ENCODE results near the gene MYPOP.

MYPOP gene

GRCh38 chr19:45922281-45922680 is 19.9 kb upstream of the MYPOP start:
- Histone ChIP-seq H3K18ac (ENCODE audit: low read length) (peak overlapping the region; percentile 51), H2BK120ac (ENCODE audit: low read depth, low read length) (no peak overlapping the region), H3K4me3 (ENCODE audit: low read length in 2 of 2) (no peak overlapping the region), H2BK15ac (ENCODE audit: low read length) (peak overlapping the region; percentile 1), H4K91ac (ENCODE audit: low read depth, low read length, poor library complexity) (no peak overlapping the region), H3K4me2 (ENCODE audit: insufficient read depth, low read length, poor library complexity, severe bottlenecking) (no peak overlapping the region), H2AFZ (ENCODE audit: low read length) (peak overlapping the region; percentile 67), H2BK12ac (ENCODE audit: low read length) (peak overlapping the region; percentile 46), H3K79me1 (ENCODE audit: low read depth, low read length) (no peaks in the 10 kb centered on the region), H2AK5ac (ENCODE audit: low read depth, low read length) (no peak overlapping the region), H3K9ac (ENCODE audit: low read depth, low read length, poor library complexity) (peak overlapping the region; percentile 50), H3K23ac (ENCODE audit: low read depth, low read length, poor library complexity) (no peak overlapping the region), H3K4ac (ENCODE audit: low read length) (no peak overlapping the region), H4K8ac (ENCODE audit: low read depth, low read length) (no peak overlapping the region), H3K27ac (replicated peaks; ENCODE audit: low read length) (no peak overlapping the region), H2BK5ac (ENCODE audit: low read length) (no peak overlapping the region), H3K9me3 (replicated peaks in 1 of 2; ENCODE audit: control insufficient read depth in 2 of 2, insufficient read depth in 1 of 2, low read depth in 1 of 2, low read length in 2 of 2) (peaks cover 0 to 3% of the 10 kb centered on the region in 2 donors), H3K4me1 (ENCODE audit: control insufficient read depth in 2 of 2, insufficient read depth in 1 of 2, low read depth in 1 of 2, low read length in 2 of 2) (peaks cover 11% of the 10 kb centered on the region in 2 donors), H3K27me3 (ENCODE audit: control insufficient read depth in 3 of 3, insufficient read depth in 3 of 3, low read depth in 1 of 3, low read length in 3 of 3) (no peaks in the 10 kb centered on the region), H3K14ac (ENCODE audit: low read length) (no peak overlapping the region), H3K36me3 (replicated peaks in 1 of 2; ENCODE audit: control insufficient read depth in 2 of 2, insufficient read depth in 2 of 2, low read length in 2 of 2) (no peaks in the 10 kb centered on the region)
- no CpG with 5 or more reads among the region's 9 CpGs for WGBS, 2 donors (ENCODE audit: extremely low coverage in 2 of 2, insufficient read length in 2 of 2, insufficient replicate concordance in 1 of 2)
- DNase-seq (ENCODE audit: low spot score) = no peak

- Histone ChIP-seq H2BK15ac (ENCODE audit: low read length) (no peak overlapping the region), H3K4me3 (ENCODE audit: low read length in 2 of 2) (no peak overlapping the region), H2BK12ac (ENCODE audit: low read length) (no peak overlapping the region), H2BK120ac (ENCODE audit: low read depth, low read length) (no peak overlapping the region), H4K91ac (ENCODE audit: low read depth, low read length, poor library complexity) (no peak overlapping the region), H3K4ac (ENCODE audit: low read length) (no peak overlapping the region), H3K27ac (replicated peaks; ENCODE audit: low read length) (no peak overlapping the region), H3K36me3 (replicated peaks in 1 of 2; ENCODE audit: control insufficient read depth in 2 of 2, insufficient read depth in 2 of 2, low read length in 2 of 2) (no peaks in the 10 kb centered on the region), H3K23ac (ENCODE audit: low read depth, low read length, poor library complexity) (no peak overlapping the region), H2AK5ac (ENCODE audit: low read depth, low read length) (no peak overlapping the region), H2AFZ (ENCODE audit: low read length) (peak overlapping the region; percentile 70), H3K4me1 (ENCODE audit: control insufficient read depth in 2 of 2, insufficient read depth in 1 of 2, low read depth in 1 of 2, low read length in 2 of 2) (peaks cover 9 to 11% of the 10 kb centered on the region in 2 donors), H3K4me2 (ENCODE audit: insufficient read depth, low read length, poor library complexity, severe bottlenecking) (no peak overlapping the region), H3K79me1 (ENCODE audit: low read depth, low read length) (no peaks in the 10 kb centered on the region), H3K18ac (ENCODE audit: low read length) (no peak overlapping the region), H3K9me3 (replicated peaks in 1 of 2; ENCODE audit: control insufficient read depth in 2 of 2, insufficient read depth in 1 of 2, low read depth in 1 of 2, low read length in 2 of 2) (no peaks in the 10 kb centered on the region), H4K8ac (ENCODE audit: low read depth, low read length) (no peak overlapping the region), H3K27me3 (ENCODE audit: control insufficient read depth in 3 of 3, insufficient read depth in 3 of 3, low read depth in 1 of 3, low read length in 3 of 3) (no peaks in the 10 kb centered on the region), H3K9ac (ENCODE audit: low read depth, low read length, poor library complexity) (no peak overlapping the region), H2BK5ac (ENCODE audit: low read length) (no peak overlapping the region), H3K14ac (ENCODE audit: low read length) (peak overlapping the region; percentile 67)
- WGBS, 2 donors (ENCODE audit: extremely low coverage in 2 of 2, insufficient read length in 2 of 2, insufficient replicate concordance in 1 of 2) = no CpG with 5 or more reads among the region's 8 CpGs
- DNase-seq (ENCODE audit: low spot score) = no peak
These were observed 18.0 kb upstream of the MYPOP start for GRCh38 chr19:45920458-45920857.

- no peaks in the 10 kb centered on the region for H3K9me3 ChIP-seq (replicated peaks in 1 of 2; ENCODE audit: control insufficient read depth in 2 of 2, insufficient read depth in 1 of 2, low read depth in 1 of 2, low read length in 2 of 2)
- H2BK12ac ChIP-seq (ENCODE audit: low read length) = no peak overlapping the region
- H3K23ac ChIP-seq (ENCODE audit: low read depth, low read length, poor library complexity) = no peak overlapping the region
- H4K91ac ChIP-seq (ENCODE audit: low read depth, low read length, poor library complexity) = no peak overlapping the region
- H2AK5ac ChIP-seq (ENCODE audit: low read depth, low read length) = peak overlapping the region; percentile 45
- H3K36me3 ChIP-seq (replicated peaks in 1 of 2; ENCODE audit: control insufficient read depth in 2 of 2, insufficient read depth in 2 of 2, low read length in 2 of 2) = no peaks in the 10 kb centered on the region
- peak overlapping the region; percentile 70 for H2AFZ ChIP-seq (ENCODE audit: low read length)
- peak overlapping the region; percentile 33 for H3K18ac ChIP-seq (ENCODE audit: low read length)
- H2BK5ac ChIP-seq (ENCODE audit: low read length) = no peak overlapping the region
- H3K27ac ChIP-seq (replicated peaks; ENCODE audit: low read length) = peak overlapping the region; percentile 24
- H3K27me3 ChIP-seq (ENCODE audit: control insufficient read depth in 3 of 3, insufficient read depth in 3 of 3, low read depth in 1 of 3, low read length in 3 of 3) = no peaks in the 10 kb centered on the region
- H2BK15ac ChIP-seq (ENCODE audit: low read length) = peak overlapping the region; percentile 91
- no peak overlapping the region for H3K14ac ChIP-seq (ENCODE audit: low read length)
- DNase-seq (ENCODE audit: low spot score) = no peak
- peaks cover 9 to 11% of the 10 kb centered on the region in 2 donors for H3K4me1 ChIP-seq (ENCODE audit: control insufficient read depth in 2 of 2, insufficient read depth in 1 of 2, low read depth in 1 of 2, low read length in 2 of 2)
- no peak overlapping the region for H3K4me2 ChIP-seq (ENCODE audit: insufficient read depth, low read length, poor library complexity, severe bottlenecking)
- H2BK120ac ChIP-seq (ENCODE audit: low read depth, low read length) = no peak overlapping the region
- H4K8ac ChIP-seq (ENCODE audit: low read depth, low read length) = no peak overlapping the region
- peak overlapping the region in 1 of 2 donors; percentile 44 for H3K4me3 ChIP-seq (ENCODE audit: low read length in 2 of 2)
- no peak overlapping the region for H3K4ac ChIP-seq (ENCODE audit: low read length)
- WGBS, 2 donors (ENCODE audit: extremely low coverage in 2 of 2, insufficient read length in 2 of 2, insufficient replicate concordance in 1 of 2) = no CpG with 5 or more reads among the region's 7 CpGs
- H3K9ac ChIP-seq (ENCODE audit: low read depth, low read length, poor library complexity) = no peak overlapping the region
- H3K79me1 ChIP-seq (ENCODE audit: low read depth, low read length) = no peaks in the 10 kb centered on the region
These were observed 17.3 kb upstream of the MYPOP start for GRCh38 chr19:45919678-45920077.

GRCh38 chr19:45918721-45919120 is 16.3 kb upstream of the MYPOP start:
- no peak overlapping the region for H2BK12ac ChIP-seq (ENCODE audit: low read length)
- no peak overlapping the region for H3K4me3 ChIP-seq (ENCODE audit: low read length in 2 of 2)
- no peaks in the 10 kb centered on the region for H3K27me3 ChIP-seq (ENCODE audit: control insufficient read depth in 3 of 3, insufficient read depth in 3 of 3, low read depth in 1 of 3, low read length in 3 of 3)
- H4K8ac ChIP-seq (ENCODE audit: low read depth, low read length) = no peak overlapping the region
- no peak overlapping the region for H2BK5ac ChIP-seq (ENCODE audit: low read length)
- H4K91ac ChIP-seq (ENCODE audit: low read depth, low read length, poor library complexity) = no peak overlapping the region
- no peaks in the 10 kb centered on the region for H3K9me3 ChIP-seq (replicated peaks in 1 of 2; ENCODE audit: control insufficient read depth in 2 of 2, insufficient read depth in 1 of 2, low read depth in 1 of 2, low read length in 2 of 2)
- H2BK15ac ChIP-seq (ENCODE audit: low read length) = no peak overlapping the region
- no peak overlapping the region for H3K23ac ChIP-seq (ENCODE audit: low read depth, low read length, poor library complexity)
- H3K27ac ChIP-seq (replicated peaks; ENCODE audit: low read length) = no peak overlapping the region
- H3K18ac ChIP-seq (ENCODE audit: low read length) = no peak overlapping the region
- H3K4me2 ChIP-seq (ENCODE audit: insufficient read depth, low read length, poor library complexity, severe bottlenecking) = no peak overlapping the region
- H2BK120ac ChIP-seq (ENCODE audit: low read depth, low read length) = no peak overlapping the region
- no peak overlapping the region for H2AK5ac ChIP-seq (ENCODE audit: low read depth, low read length)
- no peaks in the 10 kb centered on the region for H3K79me1 ChIP-seq (ENCODE audit: low read depth, low read length)
- H3K9ac ChIP-seq (ENCODE audit: low read depth, low read length, poor library complexity) = no peak overlapping the region
- H3K14ac ChIP-seq (ENCODE audit: low read length) = no peak overlapping the region
- no peak overlapping the region for H3K4ac ChIP-seq (ENCODE audit: low read length)
- H3K4me1 ChIP-seq (ENCODE audit: control insufficient read depth in 2 of 2, insufficient read depth in 1 of 2, low read depth in 1 of 2, low read length in 2 of 2) = peaks cover 11% of the 10 kb centered on the region in 2 donors
- no peak overlapping the region for H2AFZ ChIP-seq (ENCODE audit: low read length)
- H3K36me3 ChIP-seq (replicated peaks in 1 of 2; ENCODE audit: control insufficient read depth in 2 of 2, insufficient read depth in 2 of 2, low read length in 2 of 2) = no peaks in the 10 kb centered on the region
- no peak for DNase-seq (ENCODE audit: low spot score)
- no CpG with 5 or more reads among the region's 4 CpGs for WGBS, 2 donors (ENCODE audit: extremely low coverage in 2 of 2, insufficient read length in 2 of 2, insufficient replicate concordance in 1 of 2)

Data from neuronal stem cell (in vitro differentiated cells).